GM21360 (cell line): ENCODE results near the gene DCDC1.
A peak's percentile ranks its signal among the peaks of the same experiment; 100 is the strongest.

Experiments used
- ATAC-seq: cut with Tn5 transposase; IDR thresholded peaks from one replicate; pipeline ENCODE4 v1.9.1; 2021; ENCODE audit warnings: mild to moderate bottlenecking, moderate library complexity; ENCODE audit not compliant: unreplicated experiment

DCDC1 gene

GRCh38 chr11:31110830-31111229 lies 258.7 kb downstream of the DCDC1 start:
- no peak for ATAC-seq

- ATAC-seq: no peak
These were observed 260.1 kb downstream of the DCDC1 start for GRCh38 chr11:31109446-31109845.

GRCh38 chr11:31107649-31108048 lies 261.9 kb downstream of the DCDC1 start:
- ATAC-seq: no peak

- peak; percentile 94 for ATAC-seq
These were observed 262.5 kb downstream of the DCDC1 start for GRCh38 chr11:31106968-31107576.

GRCh38 chr11:31106326-31106725 lies 263.2 kb downstream of the DCDC1 start:
- ATAC-seq: no peak

GRCh38 chr11:31102875-31103274 lies 266.7 kb downstream of the DCDC1 start:
- ATAC-seq: no peak

GRCh38 chr11:31102316-31102715 lies 267.2 kb downstream of the DCDC1 start:
- no peak for ATAC-seq

- ATAC-seq: no peak
These were observed 273.2 kb downstream of the DCDC1 start for GRCh38 chr11:31096191-31096805.

GRCh38 chr11:31092638-31093037 lies 276.9 kb downstream of the DCDC1 start:
- ATAC-seq: no peak

- ATAC-seq: no peak
These were observed 280.4 kb downstream of the DCDC1 start for GRCh38 chr11:31089117-31089516.

GRCh38 chr11:31069447-31070205 lies 299.9 kb downstream of the DCDC1 start:
- ATAC-seq: no peak

GRCh38 chr11:31060880-31061279 lies 308.7 kb downstream of the DCDC1 start:
- no peak for ATAC-seq

- no peak for ATAC-seq
These were observed 310.0 kb downstream of the DCDC1 start for GRCh38 chr11:31059529-31059928.

- no peak for ATAC-seq
These were observed 319.3 kb downstream of the DCDC1 start for GRCh38 chr11:31050061-31050765.

- ATAC-seq: no peak
These were observed 324.2 kb downstream of the DCDC1 start for GRCh38 chr11:31045335-31045734.

- ATAC-seq: no peak
These were observed 339.3 kb downstream of the DCDC1 start for GRCh38 chr11:31030138-31030792.

GRCh38 chr11:31026315-31026714 lies 343.2 kb downstream of the DCDC1 start:
- ATAC-seq: no peak

GRCh38 chr11:31022080-31022479 lies 347.5 kb downstream of the DCDC1 start:
- ATAC-seq: no peak

GRCh38 chr11:31019786-31020185 lies 349.8 kb downstream of the DCDC1 start:
- no peak for ATAC-seq

GRCh38 chr11:31005202-31005601 lies 364.3 kb downstream of the DCDC1 start:
- ATAC-seq: no peak

- no peak for ATAC-seq
These were observed 368.1 kb downstream of the DCDC1 start for GRCh38 chr11:31001427-31001826.
